ENCODE measurements around the gene KIF13A.

The KIF13A gene

DNA sequence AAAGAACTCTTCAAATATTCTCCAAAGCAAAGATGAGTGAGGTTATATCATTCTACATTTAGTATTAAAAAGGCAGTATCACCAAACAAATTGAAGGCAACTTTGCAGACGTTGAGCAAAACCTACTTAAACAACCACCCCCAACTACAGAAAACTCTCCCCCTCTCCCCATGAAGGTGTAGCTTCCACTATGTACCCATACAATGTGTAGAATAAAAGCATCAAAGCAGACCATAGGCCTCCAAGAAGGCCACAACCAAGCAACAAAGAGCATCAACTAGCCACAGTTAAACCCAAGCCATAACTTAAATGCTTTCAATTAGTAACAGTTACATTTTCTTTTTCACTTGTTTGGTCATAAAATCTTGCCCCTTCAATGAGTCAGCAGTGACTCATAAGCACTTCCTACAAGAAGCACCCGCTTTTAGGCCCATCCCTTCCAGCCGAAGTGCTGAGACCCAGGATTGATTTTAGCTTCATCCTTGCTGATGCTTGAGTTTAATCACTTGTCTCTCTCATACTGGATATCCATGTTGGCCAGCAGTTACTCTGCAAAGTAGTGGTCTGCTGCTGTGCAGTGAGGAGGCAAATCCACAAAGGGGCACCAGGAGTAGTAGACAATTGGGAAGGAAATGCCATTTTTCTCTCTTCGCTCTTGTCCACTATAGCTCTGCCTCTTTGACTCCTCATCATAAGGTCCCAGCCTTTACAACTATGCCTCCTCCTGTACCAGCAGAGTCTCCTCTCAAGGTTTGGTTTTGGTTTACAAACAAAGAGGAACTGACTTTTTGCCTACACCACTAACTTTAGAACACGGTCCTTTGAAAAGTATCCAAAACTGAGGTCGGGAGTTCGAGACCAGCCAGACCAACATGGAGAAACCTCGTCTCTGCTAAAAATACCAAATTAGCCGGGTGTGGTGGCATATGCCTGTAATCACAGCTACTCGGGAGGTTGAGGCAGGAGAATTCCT lies 272.3 kb downstream of the KIF13A start:
- DNase-seq: peak; percentile 95

DNA sequence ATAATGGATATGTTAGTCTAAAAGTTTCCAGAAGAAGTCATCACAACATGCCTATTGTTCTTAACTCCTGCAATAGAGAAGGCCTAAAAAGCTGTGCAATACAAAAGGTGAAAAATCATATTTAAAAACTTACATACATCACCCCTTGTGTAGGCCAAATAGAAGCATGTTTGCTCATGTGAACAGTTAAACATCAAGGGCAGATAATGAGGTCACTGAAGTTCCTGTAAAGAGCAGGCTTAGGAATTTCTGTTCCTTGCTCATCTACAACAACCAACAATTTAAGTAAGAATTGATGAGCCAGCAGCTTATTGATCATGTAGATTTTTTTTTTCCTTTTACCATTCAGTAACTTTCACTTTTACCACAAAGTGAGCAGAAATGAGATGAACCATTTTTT lies 273.3 kb downstream of the KIF13A start:
- no peak for DNase-seq

DNA sequence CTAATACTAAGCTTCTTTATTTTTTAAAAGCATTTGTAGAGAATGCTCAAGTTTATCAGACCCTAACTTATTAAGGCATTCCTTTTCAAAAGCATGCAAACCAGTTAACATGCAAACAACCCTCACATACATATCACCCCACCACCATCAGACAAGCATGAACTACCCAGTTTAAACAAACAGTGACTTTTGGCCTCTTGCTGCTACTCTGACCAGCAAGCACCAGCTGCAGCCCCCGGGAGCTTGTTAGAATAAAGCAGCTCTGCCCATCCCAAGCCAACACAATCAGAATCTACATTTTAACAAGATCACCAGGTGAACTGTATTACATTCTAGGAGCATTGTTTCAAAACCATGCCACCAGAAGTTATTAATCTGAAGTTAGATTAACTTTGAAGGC lies 274.9 kb downstream of the KIF13A start:
- no peak for DNase-seq

DNA sequence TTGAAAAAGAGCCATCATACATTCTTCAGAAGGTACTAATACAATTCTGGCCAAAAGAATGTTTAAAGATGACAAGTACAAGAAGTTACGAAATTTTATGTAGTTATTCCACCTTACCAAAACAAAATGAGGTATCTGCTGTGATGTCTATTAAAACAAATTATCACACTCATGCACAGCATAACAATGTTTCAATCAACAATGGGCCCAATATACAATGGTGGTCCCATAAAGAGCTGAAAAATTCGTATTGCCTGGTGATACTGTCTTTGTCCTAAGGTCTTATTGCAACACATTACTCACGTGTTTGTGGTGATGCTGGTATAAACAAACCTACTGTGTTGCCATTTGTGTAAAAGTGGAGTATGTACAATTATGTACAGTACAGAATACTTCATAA lies 277.1 kb downstream of the KIF13A start:
- peak; percentile 39 for DNase-seq

DNA sequence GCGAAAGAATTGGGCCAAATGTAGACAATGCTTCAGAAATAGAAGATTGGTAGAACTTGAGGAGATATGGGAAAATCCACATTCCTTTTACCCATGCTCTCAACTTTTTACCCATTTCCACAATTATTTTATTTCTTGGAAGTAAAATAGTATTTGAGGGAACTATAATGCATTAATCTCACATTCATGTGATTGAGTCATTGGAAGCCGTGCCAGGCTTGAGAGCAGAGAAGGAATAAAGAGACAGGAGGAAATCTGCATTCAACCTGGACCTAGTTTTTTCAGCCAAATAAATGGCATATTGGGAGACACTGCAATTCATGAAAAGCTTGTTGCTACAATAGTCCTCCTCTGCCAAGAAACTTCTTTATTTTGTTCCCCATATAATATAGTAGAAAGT lies 278.0 kb downstream of the KIF13A start:
- DNase-seq: no peak
